Loucy (cell line): ENCODE results near the gene UTP14C.

Source experiments
- H2AFZ ChIP-seq: fragments of 200-600 bp; sonication (generic); 2 replicates; pipeline ENCODE4 v1.6.0; 2016; ENCODE audit warnings: antibody characterized with exemption, mild to moderate bottlenecking, low read length, moderate library complexity
- H3F3A ChIP-seq: fragments of 200-600 bp; 2 replicates; pipeline ENCODE4 v1.6.0; 2016; ENCODE audit warnings: antibody characterized with exemption, low read depth, mild to moderate bottlenecking
- H3K27me3 ChIP-seq: fragments of 200-600 bp; sonication (generic); 2 replicates; pipeline ENCODE4 v1.6.1; 2014; ENCODE audit warnings: low read length, mild to moderate bottlenecking; ENCODE audit not compliant: insufficient read depth, poor library complexity, severe bottlenecking
- H3K36me3 ChIP-seq: fragments of 200-600 bp; sonication (generic); 2 replicates; pipeline ENCODE4 v1.6.1; 2016; ENCODE audit warnings: low read length; ENCODE audit not compliant: insufficient read depth
- H3K4me1 ChIP-seq: fragments of 200-600 bp; sonication (generic); 2 replicates; pipeline ENCODE4 v1.5.1; 2014; ENCODE audit warnings: low read length, mild to moderate bottlenecking; ENCODE audit not compliant: insufficient read depth, poor library complexity, severe bottlenecking
- H3K4me2 ChIP-seq: fragments of 200-600 bp; sonication (generic); 2 replicates; pipeline ENCODE4 v1.6.0; 2014; ENCODE audit warnings: antibody characterized with exemption, low read length, low read depth, mild to moderate bottlenecking; ENCODE audit not compliant: poor library complexity, severe bottlenecking
- H3K4me3 ChIP-seq: fragments of 200-600 bp; sonication (generic); 2 replicates; pipeline ENCODE4 v1.5.1; 2014; ENCODE audit warnings: low read length, mild to moderate bottlenecking, mixed read lengths; ENCODE audit not compliant: poor library complexity, severe bottlenecking
- H3K79me2 ChIP-seq: fragments of 200-600 bp; sonication (generic); 2 replicates; pipeline ENCODE4 v1.6.1; 2014; ENCODE audit warnings: low read length; ENCODE audit not compliant: insufficient read depth
- H3K9ac ChIP-seq: fragments of 200-600 bp; sonication (generic); 2 replicates; pipeline ENCODE4 v1.6.0; 2014; ENCODE audit warnings: mild to moderate bottlenecking, low read depth, low read length, moderate library complexity; ENCODE audit not compliant: poor library complexity, severe bottlenecking
- H3K9me2 ChIP-seq: fragments of 200-600 bp; sonication (generic); replicated peaks from 2 replicates; pipeline ENCODE4 v1.6.1; 2016; ENCODE audit warnings: low read depth, low read length, mixed read lengths
- H3K9me3 ChIP-seq: fragments of 200-600 bp; sonication (generic); 2 replicates; pipeline ENCODE4 v1.6.1; 2014; ENCODE audit warnings: mild to moderate bottlenecking, antibody characterized with exemption, low read length, low read depth; ENCODE audit not compliant: insufficient read depth
- H4K20me1 ChIP-seq: fragments of 200-600 bp; sonication (generic); 2 replicates; pipeline ENCODE4 v1.6.0; 2014; ENCODE audit warnings: antibody characterized with exemption, low read length, mild to moderate bottlenecking; ENCODE audit not compliant: insufficient read depth, poor library complexity, severe bottlenecking
- CTCF ChIP-seq: fragments of 200-600 bp; sonication (generic); conservative IDR thresholded peaks from 2 replicates; pipeline ENCODE4 v1.5.1; 2014; ENCODE audit warnings: mild to moderate bottlenecking, antibody characterized with exemption, low read length
- EZH2phosphoT487 ChIP-seq: fragments of 200-600 bp; IDR thresholded peaks from 2 replicates; pipeline ENCODE4 v1.6.1; 2018; ENCODE audit warnings: antibody characterized with exemption, mild to moderate bottlenecking, moderate library complexity, borderline replicate concordance

The UTP14C gene

GRCh38 chr13:51997186-51997585 is 27.3 kb upstream of the UTP14C start:
- Histone ChIP-seq H3K9me3 (no peaks in the 10 kb centered on the region), H3K4me1 (no peaks in the 10 kb centered on the region), H3K4me2 (no peak overlapping the region)

GRCh38 chr13:51997641-51998330 is 26.7 kb upstream of the UTP14C start:
- no peaks in the 10 kb centered on the region for H3K4me1 ChIP-seq
- H3K79me2 ChIP-seq = no peaks in the 10 kb centered on the region
- no peaks in the 10 kb centered on the region for H3K9me2 ChIP-seq
- H3K4me2 ChIP-seq = no peak overlapping the region
- no peak overlapping the region for H3K4me3 ChIP-seq
- H4K20me1 ChIP-seq = no peaks in the 10 kb centered on the region
- no peaks in the 10 kb centered on the region for H3F3A ChIP-seq
- no peaks in the 10 kb centered on the region for H3K27me3 ChIP-seq
- TF ChIP-seq CTCF (no peak), EZH2phosphoT487 (no peak)
- H3K9ac ChIP-seq = no peak overlapping the region
- H3K36me3 ChIP-seq = no peaks in the 10 kb centered on the region
- H3K9me3 ChIP-seq = no peaks in the 10 kb centered on the region
- H2AFZ ChIP-seq = no peak overlapping the region

More at GRCh38 chr13:51997186-51997585, 27.3 kb upstream of the UTP14C start:
- Histone ChIP-seq H3K27me3 (no peaks in the 10 kb centered on the region), H2AFZ (no peak overlapping the region), H3K79me2 (no peaks in the 10 kb centered on the region), H3K9ac (no peak overlapping the region), H3K9me2 (no peaks in the 10 kb centered on the region), H3K4me3 (no peak overlapping the region), H3K36me3 (no peaks in the 10 kb centered on the region), H4K20me1 (no peaks in the 10 kb centered on the region), H3F3A (no peaks in the 10 kb centered on the region)
- TF ChIP-seq CTCF (no peak), EZH2phosphoT487 (no peak)

GRCh38 chr13:51998723-51999509 is 25.6 kb upstream of the UTP14C start:
- TF ChIP-seq EZH2phosphoT487 (no peak), CTCF (no peak)
- Histone ChIP-seq H2AFZ (no peak overlapping the region), H3K4me3 (no peak overlapping the region), H3K9me3 (no peaks in the 10 kb centered on the region), H3K4me1 (no peaks in the 10 kb centered on the region), H3K79me2 (no peaks in the 10 kb centered on the region), H3K9ac (no peak overlapping the region), H3K27me3 (no peaks in the 10 kb centered on the region), H3F3A (no peaks in the 10 kb centered on the region), H3K4me2 (no peak overlapping the region), H3K36me3 (no peaks in the 10 kb centered on the region), H3K9me2 (no peaks in the 10 kb centered on the region), H4K20me1 (no peaks in the 10 kb centered on the region)
